Testis (tissue), 3 donors: ENCODE measurements around the gene FMNL2. TPM values are rescaled to one million over a fixed set of nuclear protein-coding genes. Genes with fewer than 3 reads are reported as not detected.

Experiments
- DNase-seq: peaks from one replicate; pipeline ENCODE4 v3.0.0-alpha.2; 2019
- H3K27ac ChIP-seq, 2 donors: fragments of 200-600 bp; sonication (generic); one replicate each; pipeline ENCODE4 v1.5.1; 2019
- H3K27me3 ChIP-seq: fragments of 200-600 bp; sonication (generic); one replicate; pipeline ENCODE4 v1.5.1; 2019
- H3K36me3 ChIP-seq: fragments of 200-600 bp; sonication (generic); one replicate; pipeline ENCODE4 v1.5.1; 2017; ENCODE audit warnings: low read depth; ENCODE audit errors: missing control alignments
- H3K4me1 ChIP-seq: fragments of 200-600 bp; sonication (generic); one replicate; pipeline ENCODE4 v1.5.1; 2019
- H3K4me3 ChIP-seq, 2 donors: fragments of 200-600 bp; sonication (generic); one replicate each; pipeline ENCODE4 v1.5.1; 2017 to 2019
- H3K9me3 ChIP-seq: fragments of 200-600 bp; sonication (generic); one replicate; pipeline ENCODE4 v1.5.1; 2017
- CTCF ChIP-seq, 3 experiments: fragments of 450-650 bp in 2 of 3; fragments of 200-600 bp in 1 of 3; sonication (generic) in 1 of 3; IDR thresholded peaks; one replicate each; pipeline ENCODE4 v1.5.1; 2016 to 2019; ENCODE audit warnings: antibody characterized with exemption in 3 of 3, mild to moderate bottlenecking in 2 of 3, moderate library complexity in 1 of 3
- POLR2A ChIP-seq: fragments of 450-650 bp; IDR thresholded peaks from one replicate; pipeline ENCODE4 v1.6.1; 2017; ENCODE audit warnings: antibody characterized with exemption, mild to moderate bottlenecking, moderate library complexity
- WGBS, 2 donors: methylation state at CpG; one replicate each; pipeline ENCODE4 v1.1.5; 2018; 5-methylcytosine and 5-hydroxymethylcytosine counted together
- intact Hi-C: fragments of 100-400 bp; cut with DNase I; formaldehyde crosslinking; loops from one replicate; pipeline ENCODE4 v1.15.1; 2023; ENCODE audit warnings: low total_unique reads
- polyA plus RNA-seq: library from polyadenylated mRNA; stranded (reverse); fragments of 350-450 nt; fragmentation: Illumina TruSeq; extraction: RNeasy Lipid Tissue Mini Kit (QIAGEN cat#74804); gene quantifications from one replicate; pipeline ENCODE4 v1.2.3, GENCODE V29; 2014; ENCODE audit warnings: low read depth, low replicate concordance; ENCODE audit not compliant: insufficient read depth
- total RNA-seq, 2 donors: library from RNA; depleted of rRNA; stranded (reverse); fragments of >200 nt; gene quantifications; one replicate each; pipeline ENCODE4 v1.2.3, GENCODE V29; 2016

FMNL2 gene
- total and polyA plus RNA-seq, 3 donors from 2014 or later = 15.4 to 19.8 (median 16.8) TPM

DNA sequence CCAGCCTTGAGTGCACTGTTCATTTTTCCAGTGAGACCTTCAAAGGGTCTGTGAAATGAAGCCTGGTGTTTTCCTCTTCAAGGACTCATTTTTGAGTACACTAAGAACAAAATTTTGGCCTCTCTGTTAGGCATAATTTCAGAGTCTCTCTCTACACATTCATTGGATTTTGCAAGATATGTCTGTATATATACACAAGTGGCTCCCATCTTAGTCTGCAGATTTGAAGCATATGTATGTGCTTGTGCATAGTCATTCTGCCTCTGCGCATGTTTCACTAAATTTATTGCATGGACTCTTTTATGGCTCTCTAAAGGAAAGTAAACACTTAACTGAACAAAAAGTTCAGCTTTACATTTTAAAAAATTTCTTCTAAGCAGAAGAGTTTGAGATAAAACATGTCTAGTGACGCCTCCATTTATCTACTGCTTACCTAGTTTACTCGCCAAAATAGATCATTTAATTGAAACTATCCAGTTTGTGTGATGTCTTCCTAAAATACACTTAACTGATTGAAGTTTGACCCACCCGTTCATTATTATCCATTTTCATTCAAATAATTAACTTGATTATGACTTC lies 145.9 kb downstream of the FMNL2 start:
- intact Hi-C loops = no loop called here
- Histone ChIP-seq H3K36me3 (no peaks in the 10 kb centered on the region), H3K27ac (no peak overlapping the region), H3K4me1 (no peaks in the 10 kb centered on the region), H3K27me3 (no peaks in the 10 kb centered on the region), H3K9me3 (no peaks in the 10 kb centered on the region), H3K4me3 (no peak overlapping the region)
- TF ChIP-seq CTCF (IDR thresholded peaks at IDR 0.05) (no peak), POLR2A (no peak)
- DNase-seq = no peak
- 52 to 53% methylated on average over 4 of the region's 4 CpGs for WGBS, 2 donors

DNA sequence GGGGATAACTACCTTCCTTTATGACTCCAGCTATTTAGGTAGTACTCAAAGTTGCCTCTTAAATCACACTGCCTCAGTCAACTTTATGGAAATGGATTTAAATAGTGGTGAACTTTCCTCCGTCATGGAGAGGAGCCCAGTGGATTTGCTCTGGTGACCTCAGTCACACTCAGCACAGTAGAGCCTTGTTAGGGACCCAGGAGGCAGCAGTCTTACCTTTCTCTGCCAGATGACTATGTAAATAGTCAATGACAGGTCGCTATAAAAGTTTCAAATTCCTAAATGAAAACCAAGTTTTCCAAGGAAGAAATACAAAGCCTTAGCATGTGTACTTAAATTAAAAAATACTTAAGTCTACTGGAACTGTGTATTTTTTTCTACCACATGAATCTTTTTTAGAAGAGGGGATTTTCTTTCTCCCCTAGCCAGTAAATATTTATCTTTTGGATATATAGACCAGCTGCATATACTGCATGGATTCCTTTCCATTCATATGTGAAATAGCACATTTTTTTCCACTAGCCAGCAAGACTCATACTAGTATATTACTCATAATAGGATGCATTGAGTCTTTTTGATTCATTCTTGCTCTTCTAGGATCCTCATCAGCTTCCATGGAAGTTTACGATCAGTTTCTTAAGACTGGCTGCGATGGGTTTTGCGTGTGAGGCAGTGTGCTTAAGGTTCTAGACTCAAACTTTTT lies 147.1 kb downstream of the FMNL2 start:
- intact Hi-C loops = no loop called here
- no peak for DNase-seq
- WGBS, 2 donors = 88 to 91% methylated on average over 5 of the region's 5 CpGs

GRCh38 chr2:152483276-152484063 lies 148.5 kb downstream of the FMNL2 start:
- no peak overlapping the region for H3K27ac ChIP-seq
- H3K9me3 ChIP-seq = no peaks in the 10 kb centered on the region
- H3K4me3 ChIP-seq = no peak overlapping the region
- no peaks in the 10 kb centered on the region for H3K4me1 ChIP-seq
- no peaks in the 10 kb centered on the region for H3K36me3 ChIP-seq
- WGBS, 2 donors = 80 to 92% methylated on average over 4 of the region's 4 CpGs
- intact Hi-C loops = no loop called here
- H3K27me3 ChIP-seq = no peaks in the 10 kb centered on the region
- no peak for DNase-seq
- TF ChIP-seq POLR2A (no peak), CTCF (IDR thresholded peaks at IDR 0.05) (no peak)

More for the DNA sequence above, 147.1 kb downstream of the FMNL2 start:
- Histone ChIP-seq H3K4me1 (no peaks in the 10 kb centered on the region), H3K27me3 (no peaks in the 10 kb centered on the region), H3K27ac (no peak overlapping the region), H3K36me3 (no peaks in the 10 kb centered on the region), H3K9me3 (no peaks in the 10 kb centered on the region), H3K4me3 (no peak overlapping the region)
- TF ChIP-seq CTCF (IDR thresholded peaks at IDR 0.05) (no peak), POLR2A (no peak)

GRCh38 chr2:152485954-152486736 lies 151.2 kb downstream of the FMNL2 start:
- 67 to 71% methylated on average over 8 of the region's 8 CpGs for whole genome bisulfite sequencing, 2 donors
- no peak for DNase-seq
- Histone ChIP-seq H3K27me3 (no peaks in the 10 kb centered on the region), H3K27ac (peak overlapping the region in 1 of 2 donors; percentile 23), H3K4me1 (peaks cover 11% of the 10 kb centered on the region), H3K4me3 (no peak overlapping the region), H3K36me3 (no peaks in the 10 kb centered on the region), H3K9me3 (no peaks in the 10 kb centered on the region)
- no peak for TF ChIP-seq POLR2A
- TF ChIP-seq CTCF (IDR thresholded peaks at IDR 0.05) = no peak
- intact Hi-C loops = no loop called here
